H1 (cell line): ENCODE measurements around the gene UBE2E3. TPM values are rescaled to one million over a fixed set of nuclear protein-coding genes. Genes with fewer than 3 reads are reported as not detected.

Experiments used
- CTCF ChIA-PET: fragments of 300-600 bp; sonication (Branson Sonifier 250); formaldehyde crosslinking; loops from one replicate; lab custom pipeline; 2021; ENCODE audit not compliant: partially characterized antibody; lab: Charles Lee
- POLR2A ChIA-PET: fragments of 300-600 bp; sonication (Branson Sonifier 250); formaldehyde crosslinking; loops from one replicate; lab custom pipeline; 2021; ENCODE audit warnings: inconsistent platforms; ENCODE audit not compliant: partially characterized antibody; lab: Charles Lee
- DNase-seq, 2 experiments: peaks; one replicate each; pipeline versions ENCODE4 v3.0.0 to v3.0.0-alpha.2; 2010 to 2022; ENCODE audit warnings: low spot score in 2 of 2, low read depth in 1 of 2, mixed read lengths in 1 of 2
- FAIRE-seq: peaks from 2 replicates; lab custom pipeline; 2011; peaks lifted over from hg19 to GRCh38; lab: Jason Lieb, UNC
- H2AFZ ChIP-seq: 2 replicates; pipeline ENCODE4 v1.8.1; 2012; ENCODE audit warnings: low read length, inconsistent platforms
- H2AK5ac ChIP-seq: 2 replicates; pipeline ENCODE4 v1.6.1; 2013; ENCODE audit warnings: low read depth, low read length
- H2BK120ac ChIP-seq: replicated peaks from 2 replicates; pipeline ENCODE3; 2013; ENCODE audit warnings: low read depth, low read length, inconsistent platforms
- H2BK12ac ChIP-seq: 2 replicates; pipeline ENCODE4 v1.6.1; 2013; ENCODE audit warnings: low read depth, low read length
- H2BK15ac ChIP-seq: 2 replicates; pipeline ENCODE4 v1.6.1; 2013; ENCODE audit warnings: low read length
- H2BK20ac ChIP-seq: 2 replicates; pipeline ENCODE4 v1.6.1; 2013; ENCODE audit warnings: low read length
- H2BK5ac ChIP-seq: 2 replicates; pipeline ENCODE4 v1.6.1; 2013; ENCODE audit warnings: low read depth, low read length
- H3K14ac ChIP-seq: 2 replicates; pipeline ENCODE4 v1.6.1; 2013; ENCODE audit warnings: inconsistent platforms; ENCODE audit not compliant: insufficient read length
- H3K18ac ChIP-seq: 2 replicates; pipeline ENCODE4 v1.6.1; 2013; ENCODE audit warnings: low read length; ENCODE audit errors: extremely low read depth
- H3K23ac ChIP-seq: 2 replicates; pipeline ENCODE4 v1.6.1; 2013; ENCODE audit warnings: inconsistent platforms; ENCODE audit not compliant: insufficient read length
- H3K23me2 ChIP-seq: 2 replicates; pipeline ENCODE4 v1.6.1; 2013; ENCODE audit warnings: low read depth, low read length
- H3K27ac ChIP-seq: 2 replicates; pipeline ENCODE4 v1.6.1; 2011; ENCODE audit warnings: low read depth, low read length, inconsistent platforms
- H3K27me3 ChIP-seq, 4 experiments: replicated peaks in 1 of 4; 1 replicate in 1 of 4; 2 replicates in 3 of 4; pipeline versions ENCODE4 v1.6.1 to v1.8.1; 2011 to 2013; ENCODE audit warnings: low read length in 3 of 4, mild to moderate bottlenecking in 3 of 4, inconsistent platforms in 2 of 4, mixed read lengths in 2 of 4, moderate library complexity in 1 of 4; ENCODE audit not compliant: control insufficient read depth in 3 of 4, insufficient read depth in 3 of 4; ENCODE audit errors: extremely low read depth in 1 of 4
- H3K36me3 ChIP-seq, 4 experiments: 2 replicates each; pipeline versions ENCODE4 v1.6.1 to v1.8.1; 2011 to 2013; ENCODE audit warnings: mild to moderate bottlenecking in 4 of 4, low read length in 3 of 4, moderate library complexity in 2 of 4, control low read depth in 1 of 4, inconsistent platforms in 1 of 4; ENCODE audit not compliant: insufficient read depth in 4 of 4, control insufficient read depth in 2 of 4
- H3K4ac ChIP-seq: replicated peaks from 2 replicates; pipeline ENCODE3; 2013; ENCODE audit warnings: low read length, low read depth, mixed read lengths, inconsistent platforms; ENCODE audit not compliant: insufficient read length
- H3K4me1 ChIP-seq, 4 experiments: replicated peaks in 1 of 4; 1 replicate in 1 of 4; 2 replicates in 3 of 4; pipeline versions ENCODE4 v1.6.1 to v1.8.1; 2011 to 2013; ENCODE audit warnings: low read length in 3 of 4, inconsistent platforms in 2 of 4, mixed read lengths in 1 of 4; ENCODE audit not compliant: insufficient read depth in 4 of 4, control insufficient read depth in 3 of 4
- H3K4me2 ChIP-seq, 2 experiments: 2 replicates each; pipeline versions ENCODE4 v1.6.1 to v1.8.1; 2011 to 2013; ENCODE audit warnings: low read depth in 2 of 2, low read length in 2 of 2, control low read depth in 1 of 2, inconsistent platforms in 1 of 2, mild to moderate bottlenecking in 1 of 2; ENCODE audit not compliant: insufficient read depth in 1 of 2
- H3K4me3 ChIP-seq, 4 experiments: fragments of 200-600, 300-600 bp in 1 of 4; sonication (generic), shearing (Covaris generic), sonication (Bioruptor Twin) in 1 of 4; 2 replicates each; pipeline versions ENCODE4 v1.5.1 to v1.8.1; 2011 to 2016; ENCODE audit warnings: low read length in 4 of 4, low read depth in 3 of 4, control low read depth in 2 of 4, inconsistent platforms in 2 of 4, mild to moderate bottlenecking in 2 of 4, mixed read lengths in 1 of 4, moderate library complexity in 1 of 4; ENCODE audit not compliant: insufficient read depth in 2 of 4; ENCODE audit errors: extremely low read depth in 1 of 4
- H3K56ac ChIP-seq: replicated peaks from 2 replicates; pipeline ENCODE3; 2013; ENCODE audit warnings: low read depth, mild to moderate bottlenecking, mixed read lengths, low read length, inconsistent platforms; ENCODE audit not compliant: insufficient read length
- H3K79me1 ChIP-seq: 2 replicates; pipeline ENCODE4 v1.6.1; 2013; ENCODE audit warnings: low read depth, low read length, control low read depth
- H3K79me2 ChIP-seq, 2 experiments: 2 replicates each; pipeline versions ENCODE4 v1.6.1 to v1.8.1; 2012 to 2013; ENCODE audit warnings: low read length in 2 of 2, mild to moderate bottlenecking in 2 of 2, inconsistent platforms in 1 of 2; ENCODE audit not compliant: insufficient read depth in 2 of 2, control insufficient read depth in 1 of 2
- H3K9ac ChIP-seq, 4 experiments: replicated peaks in 1 of 4; 1 replicate in 1 of 4; 2 replicates in 3 of 4; pipeline versions ENCODE4 v1.6.1 to v1.8.1; 2011 to 2013; ENCODE audit warnings: low read depth in 3 of 4, low read length in 3 of 4, control low read depth in 2 of 4, mild to moderate bottlenecking in 2 of 4, moderate library complexity in 2 of 4, inconsistent platforms in 1 of 4; ENCODE audit errors: extremely low read depth in 1 of 4
- H3K9me3 ChIP-seq, 2 experiments: 2 replicates each; pipeline versions ENCODE4 v1.6.1 to v1.8.1; 2012 to 2013; ENCODE audit warnings: mild to moderate bottlenecking in 2 of 2, moderate library complexity in 2 of 2, control low read depth in 1 of 2, inconsistent platforms in 1 of 2, low read depth in 1 of 2, low read length in 1 of 2, mixed read lengths in 1 of 2; ENCODE audit not compliant: insufficient read depth in 2 of 2
- H4K20me1 ChIP-seq, 2 experiments: replicated peaks in 1 of 2; 2 replicates each; pipeline versions ENCODE3 to v1.8.1; 2011 to 2013; ENCODE audit warnings: inconsistent platforms in 2 of 2, low read length in 2 of 2, mild to moderate bottlenecking in 1 of 2; ENCODE audit not compliant: insufficient read depth in 2 of 2, control insufficient read depth in 1 of 2
- H4K5ac ChIP-seq: 2 replicates; pipeline ENCODE4 v1.6.1; 2013; ENCODE audit warnings: low read length, low read depth, mixed read lengths, inconsistent platforms; ENCODE audit not compliant: insufficient read length
- H4K8ac ChIP-seq: 2 replicates; pipeline ENCODE4 v1.8.0; 2013; ENCODE audit warnings: mild to moderate bottlenecking, moderate library complexity, low read length, inconsistent platforms; ENCODE audit not compliant: insufficient read depth; ENCODE audit errors: extremely low read depth
- H4K91ac ChIP-seq: replicated peaks from 2 replicates; pipeline ENCODE3; 2013; ENCODE audit warnings: low read length, mixed read lengths, inconsistent platforms; ENCODE audit not compliant: insufficient read length
- KDM5A ChIP-seq: fragments of 200-600 bp; IDR thresholded peaks from 2 replicates; pipeline ENCODE4 v1.7.1; 2012; ENCODE audit warnings: mild to moderate bottlenecking, low read length, inconsistent platforms, mixed read lengths
- WGBS, 2 experiments: shearing (Covaris generic) in 1 of 2; methylation state at CpG; one replicate each; pipeline versions ENCODE4 v1.1.6 to v1.1.7; 2013 to 2015; ENCODE audit warnings: low lambda C conversion rate in 2 of 2, mixed read lengths in 2 of 2, inconsistent platforms in 1 of 2, low coverage in 1 of 2, missing lambda C conversion rate in 1 of 2; ENCODE audit not compliant: insufficient replicate concordance in 2 of 2, insufficient coverage in 1 of 2, insufficient read length in 1 of 2; ENCODE audit errors: extremely low coverage in 1 of 2, missing lambda C conversion rate in 1 of 2; 5-methylcytosine and 5-hydroxymethylcytosine counted together
- polyA plus RNA-seq, 7 experiments: library from polyadenylated mRNA; depleted of rRNA in 3 of 7; stranded (reverse) in 5 of 7; unstranded in 2 of 7; fragments of >200 nt in 5 of 7; fragments of 200-250 nt in 2 of 7; gene quantifications; 1 replicate in 5 of 7; 2 replicates in 1 of 7; 4 replicates in 1 of 7; pipeline versions ENCODE4 v1.2.1 to v1.2.3, GENCODE V29; 2011 to 2013; ENCODE audit warnings: missing spikeins in 2 of 7, mixed read lengths in 2 of 7
- total RNA-seq: library from RNA; stranded (reverse); fragmentation: NEBNext Ultra II Directional; extraction: Animal tissue kit (Norgen Biotek cat#: 25700); gene quantifications from 2 replicates; pipeline ENCODE4 v1.2.1, GENCODE V29; 2021

The UBE2E3 gene
- total and polyA plus RNA-seq, 2 of the 8 experiments (the other 6 are each of a cell fraction or from before 2014, with no cell fraction given) = 106 to 132 TPM

DNA sequence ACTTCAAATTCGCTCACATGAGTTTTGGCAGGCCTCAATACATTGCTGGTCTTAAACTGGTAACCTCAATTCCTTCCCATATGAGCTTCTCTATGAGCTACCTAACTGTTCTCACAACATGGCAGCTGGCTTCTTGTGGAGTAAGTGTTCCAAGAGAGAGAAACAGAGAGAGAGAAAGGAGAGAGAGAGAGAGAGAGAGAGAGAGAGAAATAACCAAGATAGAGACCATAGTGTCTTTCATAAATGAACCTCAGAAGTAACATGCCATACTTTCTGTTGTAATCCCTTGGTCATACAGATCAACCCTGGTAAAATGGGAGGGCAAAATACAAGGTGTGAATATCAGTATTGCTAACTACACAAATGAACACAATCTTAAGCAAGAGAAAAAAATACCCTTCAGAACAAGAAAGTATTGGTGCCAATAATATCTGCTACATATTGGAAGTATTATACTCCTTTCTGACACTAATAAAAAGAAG, 33.2 kb upstream of the UBE2E3 start:
- no peak overlapping the region for H2BK12ac ChIP-seq
- H3K23me2 ChIP-seq = no peaks in the 10 kb centered on the region
- H3K36me3 ChIP-seq = no peaks in the 10 kb centered on the region
- H3K4me3 ChIP-seq = no peak overlapping the region
- H2BK20ac ChIP-seq = no peak overlapping the region
- CTCF ChIA-PET = no interaction called here
- no peak overlapping the region for H4K8ac ChIP-seq
- H2AFZ ChIP-seq = no peak overlapping the region; the same call in 1 of the 2 replicates
- no peak for TF ChIP-seq KDM5A
- H2BK120ac ChIP-seq = no peak overlapping the region
- no peak overlapping the region for H2AK5ac ChIP-seq
- no peak for FAIRE-seq
- H3K4me2 ChIP-seq = no peak overlapping the region
- no peak overlapping the region for H3K4ac ChIP-seq
- H3K4me1 ChIP-seq = no peaks in the 10 kb centered on the region; a peak in 1 of 7 replicates
- WGBS, 2 experiments = 80% methylated on average over 1 of the region's 1 CpG; no CpG with 5 or more reads in 1 of the 2 experiments
- H3K27me3 ChIP-seq = no peaks in the 10 kb centered on the region
- no peak overlapping the region for H3K18ac ChIP-seq
- no peak overlapping the region for H2BK15ac ChIP-seq
- no peak overlapping the region for H3K27ac ChIP-seq
- no peak overlapping the region for H4K91ac ChIP-seq
- no peak for DNase-seq
- no peaks in the 10 kb centered on the region for H3K9me3 ChIP-seq
- no peak overlapping the region for H3K14ac ChIP-seq
- H4K20me1 ChIP-seq = no peaks in the 10 kb centered on the region
- POLR2A ChIA-PET = no interaction called here
- H3K56ac ChIP-seq = no peak overlapping the region
- no peak overlapping the region for H3K9ac ChIP-seq
- no peak overlapping the region for H4K5ac ChIP-seq
- H2BK5ac ChIP-seq = no peak overlapping the region
- no peaks in the 10 kb centered on the region for H3K79me2 ChIP-seq
- no peaks in the 10 kb centered on the region for H3K79me1 ChIP-seq
- no peak overlapping the region for H3K23ac ChIP-seq
